ENCODE results near the gene HIP1.
"Not testable (repeated sequence)": the region's sequence is repeated elsewhere in the genome, so short reads cannot be mapped to it uniquely, and the experiment has no call there.

The HIP1 gene

GRCh38 chr7:75738604-75738974, at the start of gene HIP1:
HIP1 (minus strand) TSS chr7:75738941; CDS start chr7:75738920, 21 bp downstream.
- no peak for DNase-seq

GRCh38 chr7:75788154-75788847, 49.6 kb upstream of the HIP1 start:
- DNase-seq, result not testable (repeated sequence)

GRCh38 chr7:75783058-75783457, 44.3 kb upstream of the HIP1 start:
- DNase-seq, result not testable (repeated sequence)

GRCh38 chr7:75780647-75781273, 42.0 kb upstream of the HIP1 start:
- not testable (repeated sequence) for DNase-seq

DNA sequence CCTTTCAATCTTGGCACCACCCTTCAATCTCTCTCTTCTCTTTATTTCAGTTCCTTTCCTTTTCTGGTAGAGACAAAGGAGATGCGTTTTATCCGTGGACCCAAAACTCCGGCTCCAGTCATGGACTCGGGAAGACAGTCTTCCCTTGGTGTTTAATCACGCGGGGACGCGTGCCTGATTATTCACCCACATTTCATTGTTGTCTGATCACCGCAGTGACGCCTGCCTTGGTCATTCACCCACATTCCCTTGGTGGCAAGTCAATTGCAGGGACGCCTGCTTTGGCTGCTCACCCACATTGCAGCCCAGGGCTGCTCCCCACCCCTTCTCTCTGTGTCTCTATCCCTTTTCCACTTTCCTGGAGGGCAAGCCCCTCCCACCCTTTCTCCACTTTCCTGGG, 40.8 kb upstream of the HIP1 start:
- DNase-seq, result not testable (repeated sequence)

DNA sequence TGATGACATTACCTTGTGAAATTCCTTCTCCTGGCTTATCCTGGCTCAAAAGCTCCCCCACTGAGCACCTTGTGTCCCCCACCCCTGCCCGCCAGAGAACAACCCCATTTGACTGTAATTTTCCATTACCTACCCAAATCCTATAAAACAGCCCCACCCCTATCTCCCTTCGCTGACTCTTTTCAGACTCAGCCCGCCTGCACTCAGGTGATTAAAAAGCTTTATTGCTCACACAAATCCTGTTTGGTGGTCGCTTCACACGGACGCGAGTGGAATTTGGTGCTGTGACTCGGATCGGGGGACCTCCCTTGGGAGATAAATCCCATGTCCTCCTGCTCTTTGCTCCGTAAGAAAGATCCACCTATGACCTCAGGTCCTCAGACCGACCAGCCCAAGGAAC, 40.3 kb upstream of the HIP1 start:
- DNase-seq, result not testable (repeated sequence)

- peak; percentile 53 for DNase-seq
Measured at GRCh38 chr7:75776295-75776971, 37.7 kb upstream of the HIP1 start.

DNA sequence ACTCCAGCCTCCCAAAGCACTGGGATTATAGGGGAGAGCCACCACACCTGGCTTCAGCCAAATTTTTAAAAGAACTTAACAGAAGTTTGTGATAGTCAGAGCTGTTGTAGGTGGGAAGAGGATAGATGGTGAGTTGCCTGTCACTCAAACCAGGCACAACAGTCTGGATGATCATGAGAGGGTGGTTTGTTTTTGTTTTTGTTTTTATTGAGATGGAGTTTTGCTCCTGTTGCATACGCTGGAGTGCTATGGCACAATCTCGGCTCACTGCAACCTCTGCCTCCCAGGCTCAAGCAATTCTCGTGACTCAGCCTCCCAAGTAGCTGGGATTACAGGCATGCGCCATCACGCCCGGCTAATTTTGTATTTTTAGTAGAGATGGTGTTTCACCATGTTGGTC, 35.2 kb upstream of the HIP1 start:
- not testable (repeated sequence) for DNase-seq

DNA sequence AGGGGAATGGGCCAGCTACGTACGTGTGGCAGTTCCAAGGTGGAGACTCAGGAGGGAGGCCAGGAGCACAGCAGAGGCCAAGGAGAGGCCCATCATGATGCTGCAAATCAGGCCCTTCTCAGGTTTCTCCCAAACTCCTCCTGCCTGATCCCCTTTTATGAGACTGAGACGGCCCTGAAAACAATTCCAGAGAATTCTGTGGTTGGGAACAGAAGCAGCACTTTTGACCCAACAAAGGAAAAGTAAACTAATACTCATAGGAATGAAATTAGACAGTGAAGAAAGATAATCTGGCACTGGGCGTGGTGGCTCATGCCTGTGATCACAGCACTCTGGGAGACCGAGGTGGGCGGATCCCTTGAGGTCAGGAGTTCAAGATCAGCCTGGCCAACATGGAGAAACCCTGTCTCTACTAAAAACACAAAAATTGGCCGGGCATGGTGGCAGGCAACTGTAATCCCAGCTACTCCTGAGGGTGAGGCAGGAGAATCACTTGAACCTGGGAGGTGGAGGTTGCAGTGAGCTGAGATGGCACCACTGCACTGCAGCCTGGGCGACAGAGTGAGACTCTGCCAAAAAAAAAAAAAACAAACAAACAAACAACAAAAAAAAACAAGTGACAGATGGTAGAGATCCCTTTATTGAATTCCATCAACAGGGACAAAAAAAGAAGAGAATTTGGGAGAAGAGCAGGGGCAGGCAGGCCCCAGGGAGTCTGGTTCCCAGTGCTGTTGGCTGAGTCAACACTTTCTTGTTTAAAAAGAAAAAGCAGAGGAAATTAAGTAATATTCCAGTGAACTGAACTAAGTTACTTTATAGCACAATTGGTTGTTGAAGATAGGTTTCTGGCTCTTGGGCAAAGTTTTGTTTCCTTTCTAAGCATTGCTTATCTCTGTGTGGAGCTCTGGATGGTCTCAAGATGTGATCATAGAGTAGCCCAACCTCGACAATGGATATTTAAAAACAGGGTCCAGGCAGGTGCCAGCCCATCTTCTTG, 33.6 kb upstream of the HIP1 start, which contains the start of gene CCL26:
Gene CCL26, minus strand, starts transcription at position 131 of the 997 bp plus-strand sequence. Its CDS starts 35 bp downstream, at position 96.
- no peak for DNase-seq

GRCh38 chr7:75771224-75771623, 32.5 kb upstream of the HIP1 start:
- DNase-seq, result no peak

DNA sequence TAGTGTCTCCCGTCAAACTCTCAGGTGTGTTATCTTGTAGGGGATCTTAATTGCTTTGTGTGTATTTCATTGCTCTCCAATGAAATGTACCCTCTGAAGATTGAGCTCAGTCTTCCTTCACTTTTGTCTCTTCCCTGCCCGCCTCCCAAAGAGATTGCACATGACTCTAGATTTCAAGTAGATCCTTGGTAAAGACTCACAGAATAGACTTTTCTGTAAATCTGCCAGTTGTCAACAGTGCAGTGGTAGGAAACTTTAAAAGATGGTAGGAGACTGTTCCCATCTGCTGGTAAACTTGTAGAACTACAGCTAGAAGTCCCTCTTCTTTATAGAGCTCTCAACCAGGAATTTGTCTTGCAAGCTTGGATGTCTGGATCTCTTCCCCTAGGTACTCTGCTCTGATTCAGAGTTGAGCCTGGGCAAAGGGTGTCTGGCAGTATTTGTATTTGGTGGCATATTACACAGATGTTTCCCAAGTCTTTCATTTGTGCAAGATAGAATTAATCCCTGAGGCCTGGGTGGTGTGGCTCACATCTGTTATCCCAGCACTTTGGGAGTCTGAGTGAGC, 23.7 kb upstream of the HIP1 start:
- DNase-seq, result peak; percentile 58

DNA sequence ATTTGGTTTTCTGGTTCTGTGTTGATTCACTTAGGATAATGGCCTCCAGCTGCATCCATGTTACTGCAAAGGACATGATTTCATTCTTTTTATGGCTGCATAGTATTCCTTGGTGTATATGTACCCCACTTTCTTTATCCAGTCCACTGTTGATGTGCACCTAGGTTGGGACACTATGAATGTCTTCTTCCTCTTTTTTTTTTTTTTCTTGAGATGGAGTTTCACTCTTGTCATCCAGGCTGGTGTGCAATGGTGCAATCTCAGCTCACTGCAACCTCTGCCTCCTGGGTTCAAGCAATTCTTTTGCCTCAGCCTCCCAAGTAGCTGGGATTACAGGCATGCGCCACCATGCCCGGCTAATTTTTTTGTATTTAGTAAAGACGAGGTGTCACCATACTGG, 23.1 kb upstream of the HIP1 start:
- not testable (repeated sequence) for DNase-seq

- DNase-seq, result no peak
Measured at GRCh38 chr7:75758491-75758890, 19.8 kb upstream of the HIP1 start.

DNA sequence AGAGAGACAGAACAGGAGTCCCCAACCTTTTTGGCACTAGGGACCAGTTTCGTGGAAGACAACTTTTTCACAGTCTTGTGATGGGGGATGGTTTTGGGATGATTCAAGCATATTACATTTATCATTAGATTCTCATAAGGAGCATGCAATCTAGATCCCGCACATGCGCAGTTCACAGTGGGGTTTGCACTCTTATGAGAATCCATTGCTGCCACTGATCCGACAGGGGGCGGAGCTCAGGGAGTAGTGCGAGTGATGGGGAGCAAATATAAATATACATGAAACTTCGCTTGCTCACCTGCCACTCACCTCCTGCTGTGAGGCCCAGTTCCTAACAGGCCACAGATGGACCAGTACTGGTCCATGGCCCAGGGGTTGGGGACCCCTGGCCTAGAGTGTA, 19.1 kb upstream of the HIP1 start:
- no peak for DNase-seq

DNA sequence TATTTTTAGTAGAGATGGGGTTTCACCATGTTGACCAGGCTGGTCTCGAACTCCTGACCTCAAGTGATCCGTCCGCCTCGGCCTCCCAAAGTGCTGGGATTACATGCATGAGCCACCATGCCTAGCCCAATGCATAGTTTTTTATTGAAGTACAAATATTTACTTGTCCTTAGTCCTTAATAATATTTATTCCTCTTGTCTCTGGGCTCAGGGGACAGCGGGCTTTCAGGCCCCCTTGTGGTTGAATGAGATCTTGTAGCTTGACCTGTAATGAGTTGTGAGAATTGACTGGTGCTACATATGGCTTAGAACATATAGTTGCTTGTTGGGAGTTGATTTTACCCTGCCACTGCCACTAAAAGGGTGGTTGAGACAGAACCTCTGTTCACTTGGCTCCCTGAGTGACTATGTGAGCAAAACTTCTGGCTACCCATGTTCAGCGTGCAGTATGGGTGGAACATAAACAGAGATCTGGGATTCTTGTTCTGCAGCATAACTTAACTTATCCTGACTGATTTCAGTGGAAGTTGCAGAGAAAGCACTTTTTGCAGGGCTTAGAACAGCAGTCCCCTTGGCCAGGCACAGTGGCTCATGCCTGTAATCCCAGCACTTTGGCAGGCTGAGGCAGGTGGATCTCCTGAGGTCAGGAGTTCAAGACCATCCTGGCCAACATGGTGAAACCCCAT, 18.4 kb upstream of the HIP1 start:
- peak; percentile 11 for DNase-seq

- no peak for DNase-seq
Measured at GRCh38 chr7:75756206-75756990, 17.7 kb upstream of the HIP1 start.

DNA sequence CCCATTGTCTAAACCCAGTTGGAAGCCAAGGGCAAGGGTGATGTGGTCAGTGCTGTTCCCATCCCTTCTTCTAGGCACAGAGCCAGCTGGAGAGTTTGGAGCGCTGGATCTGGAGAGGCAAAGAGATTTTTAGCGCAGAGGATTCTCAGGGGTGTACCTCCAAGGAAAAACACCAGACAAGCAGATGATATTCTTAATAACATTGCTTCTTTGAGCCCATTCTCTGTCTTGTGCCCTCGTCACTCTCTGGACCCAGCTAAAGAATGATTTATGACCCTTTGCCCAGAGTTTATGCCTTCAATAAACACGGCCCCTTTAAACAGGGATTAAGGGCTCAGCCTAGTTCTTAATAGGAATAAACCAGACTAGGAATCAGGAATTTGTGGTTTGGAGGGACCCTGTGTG, 4.7 kb upstream of the HIP1 start:
- no peak for DNase-seq

GRCh38 chr7:75740846-75741497, 2.2 kb upstream of the HIP1 start:
- DNase-seq, result no peak

DNA sequence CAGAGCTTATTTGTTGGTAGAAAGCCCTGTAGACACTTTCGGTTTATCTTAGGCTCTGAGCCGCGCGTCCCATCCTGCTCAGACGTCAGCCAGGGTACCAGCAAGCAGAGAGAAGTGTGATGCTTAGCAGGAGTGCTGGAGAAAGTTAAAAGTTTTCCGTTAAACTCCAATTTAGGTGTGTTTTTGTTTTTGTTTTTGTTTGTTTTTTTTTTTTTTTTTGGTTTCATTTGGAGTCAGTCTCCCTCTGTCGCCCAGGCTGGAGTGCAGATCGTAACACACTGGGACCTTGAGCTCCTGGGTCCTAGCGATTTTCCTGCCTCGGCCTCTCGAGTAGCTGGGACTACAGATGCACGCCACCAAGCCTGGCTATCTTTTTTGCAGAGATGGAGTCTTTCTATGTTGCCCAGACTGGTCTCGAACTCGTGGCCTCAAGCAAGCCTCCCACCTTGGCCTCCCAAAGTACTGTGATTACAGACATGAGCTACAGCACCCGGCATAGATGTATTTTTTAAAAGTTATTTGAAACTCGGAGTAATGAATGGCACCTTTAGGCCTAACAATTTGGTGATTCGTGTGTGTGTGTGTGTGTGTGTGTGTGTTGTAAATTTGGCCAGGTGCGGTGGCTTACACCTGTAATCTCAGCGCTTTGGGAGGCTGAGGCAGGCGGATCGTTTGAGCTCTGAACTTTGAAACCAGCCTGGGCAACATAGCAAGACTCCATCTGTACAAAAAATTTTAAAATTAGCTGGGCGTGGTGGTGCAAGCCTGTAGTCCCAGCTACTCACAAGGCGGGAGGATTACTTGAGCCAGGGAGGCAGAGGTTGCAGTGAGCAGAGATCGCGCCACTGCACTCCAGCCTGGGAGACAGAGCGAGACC, 1.3 kb upstream of the HIP1 start:
- DNase-seq, result no peak
